Ectodermal cell (in vitro differentiated cells): Measurements from ENCODE around the gene ZFY. TPM values are rescaled to one million over a fixed set of nuclear protein-coding genes. Genes with fewer than 3 reads are reported as not detected.

ENCODE experiments used
- H3K27ac ChIP-seq: 2 replicates; pipeline ENCODE4 v1.7.0; 2013; ENCODE audit warnings: mild to moderate bottlenecking, low read depth, low read length; ENCODE audit not compliant: insufficient read depth, poor library complexity, severe bottlenecking
- H3K27me3 ChIP-seq: 2 replicates; pipeline ENCODE4 v1.7.0; 2013; ENCODE audit warnings: mild to moderate bottlenecking, low read length; ENCODE audit not compliant: insufficient read depth, control insufficient read depth, poor library complexity, severe bottlenecking
- H3K36me3 ChIP-seq: one replicate; pipeline ENCODE4 v1.7.0; 2013; ENCODE audit warnings: low read length; ENCODE audit not compliant: control insufficient read depth, insufficient read depth
- H3K4me1 ChIP-seq: one replicate; pipeline ENCODE4 v1.7.0; 2013; ENCODE audit warnings: low read length; ENCODE audit not compliant: control insufficient read depth, insufficient read depth
- H3K4me3 ChIP-seq: 2 replicates; pipeline ENCODE4 v1.7.0; 2013; ENCODE audit warnings: low read depth, low read length, control low read depth; ENCODE audit not compliant: insufficient read depth
- H3K9me3 ChIP-seq: 2 replicates; pipeline ENCODE4 v1.7.0; 2013; ENCODE audit warnings: mild to moderate bottlenecking, low read length, moderate library complexity; ENCODE audit not compliant: control insufficient read depth
- WGBS, 2 experiments: methylation state at CpG; one replicate each; pipeline ENCODE4 v1.1.7; 2013; ENCODE audit warnings: missing lambda C conversion rate in 2 of 2; 5-methylcytosine and 5-hydroxymethylcytosine counted together
- polyA plus RNA-seq, 4 experiments: library from polyadenylated mRNA; stranded (reverse); fragments of 50-300 nt; gene quantifications; one replicate each; pipeline ENCODE4 v1.2.3, GENCODE V29; 2013

The ZFY gene
- 11.6 TPM for polyA plus RNA-seq (2013, experiment 1 of 4)
- polyA plus RNA-seq (2013, experiment 2 of 4), result 13.2 TPM
- 8.3 TPM for polyA plus RNA-seq (2013, experiment 3 of 4)
- polyA plus RNA-seq (2013, experiment 4 of 4), result 9.4 TPM

GRCh38 chrY:2934861-2935715 lies at the start of gene ZFY:
Gene ZFY (plus strand): TSS chrY:2935381. CDS start chrY:2953937, 18,556 bp downstream.
- H3K9me3 ChIP-seq, result no peaks in the 10 kb centered on the region
- no peaks in the 10 kb centered on the region for H3K27me3 ChIP-seq
- no peaks in the 10 kb centered on the region for H3K4me1 ChIP-seq
- 0% methylated on average over 91 of the region's 91 CpGs for WGBS, 2 experiments
- H3K36me3 ChIP-seq, result no peaks in the 10 kb centered on the region
- peak within 1 kb of the TSS; percentile 100 for H3K27ac ChIP-seq
- H3K4me3 ChIP-seq, result peak within 1 kb of the TSS; percentile 65

GRCh38 chrY:2885880-2886279 lies 49.3 kb upstream of the ZFY start:
- Histone ChIP-seq H3K4me3 (no peak overlapping the region), H3K36me3 (no peaks in the 10 kb centered on the region), H3K27me3 (no peaks in the 10 kb centered on the region), H3K4me1 (peaks cover 4% of the 10 kb centered on the region), H3K9me3 (no peaks in the 10 kb centered on the region), H3K27ac (peak overlapping the region; percentile 50)
- 60 to 68% methylated on average over 3 of the region's 3 CpGs for WGBS, 2 experiments

- Histone ChIP-seq H3K4me3 (no peak overlapping the region), H3K27me3 (no peaks in the 10 kb centered on the region), H3K27ac (no peak overlapping the region), H3K4me1 (peaks cover 4% of the 10 kb centered on the region), H3K36me3 (no peaks in the 10 kb centered on the region), H3K9me3 (no peaks in the 10 kb centered on the region)
- WGBS, 2 experiments, result 86 to 89% methylated on average over 5 of the region's 5 CpGs
Measured at GRCh38 chrY:2887386-2887785, 47.8 kb upstream of the ZFY start.

GRCh38 chrY:2887955-2888354 lies 47.2 kb upstream of the ZFY start:
- H3K4me1 ChIP-seq, result peaks cover 4% of the 10 kb centered on the region
- no peak overlapping the region for H3K4me3 ChIP-seq
- no peak overlapping the region for H3K27ac ChIP-seq
- H3K9me3 ChIP-seq, result no peaks in the 10 kb centered on the region
- WGBS, 2 experiments, result 65 to 83% methylated on average over 3 of the region's 3 CpGs
- no peaks in the 10 kb centered on the region for H3K27me3 ChIP-seq
- H3K36me3 ChIP-seq, result no peaks in the 10 kb centered on the region

- 88% methylated on average over 1 of the region's 1 CpG; no CpG with 5 or more reads in 1 of the 2 experiments for WGBS, 2 experiments
- H3K36me3 ChIP-seq, result no peaks in the 10 kb centered on the region
- no peaks in the 10 kb centered on the region for H3K4me1 ChIP-seq
- H3K27me3 ChIP-seq, result no peaks in the 10 kb centered on the region
- no peak overlapping the region for H3K27ac ChIP-seq
- no peaks in the 10 kb centered on the region for H3K9me3 ChIP-seq
- no peak overlapping the region for H3K4me3 ChIP-seq
Measured at GRCh38 chrY:2893471-2893870, 41.7 kb upstream of the ZFY start.

- Histone ChIP-seq H3K27ac (no peak overlapping the region), H3K4me1 (no peaks in the 10 kb centered on the region), H3K4me3 (no peak overlapping the region), H3K9me3 (no peaks in the 10 kb centered on the region), H3K36me3 (no peaks in the 10 kb centered on the region), H3K27me3 (no peaks in the 10 kb centered on the region)
- 100% methylated on average over 1 of the region's 2 CpGs for WGBS, 2 experiments
Measured at GRCh38 chrY:2896050-2896449, 39.1 kb upstream of the ZFY start.

- H3K27ac ChIP-seq, result no peak overlapping the region
- no peaks in the 10 kb centered on the region for H3K4me1 ChIP-seq
- 83% methylated on average over 1 of the region's 1 CpG; no CpG with 5 or more reads in 1 of the 2 experiments for WGBS, 2 experiments
- no peaks in the 10 kb centered on the region for H3K9me3 ChIP-seq
- H3K36me3 ChIP-seq, result no peaks in the 10 kb centered on the region
- no peaks in the 10 kb centered on the region for H3K27me3 ChIP-seq
- H3K4me3 ChIP-seq, result no peak overlapping the region
Measured at GRCh38 chrY:2907356-2907755, 27.8 kb upstream of the ZFY start.

GRCh38 chrY:2913066-2913815 lies 21.9 kb upstream of the ZFY start:
- Histone ChIP-seq H3K9me3 (no peaks in the 10 kb centered on the region), H3K4me1 (no peaks in the 10 kb centered on the region), H3K36me3 (no peaks in the 10 kb centered on the region), H3K4me3 (no peak overlapping the region), H3K27ac (no peak overlapping the region), H3K27me3 (no peaks in the 10 kb centered on the region)

- Histone ChIP-seq H3K4me1 (no peaks in the 10 kb centered on the region), H3K27me3 (no peaks in the 10 kb centered on the region), H3K36me3 (no peaks in the 10 kb centered on the region), H3K27ac (peak overlapping the region; percentile 100), H3K4me3 (peak overlapping the region; percentile 65), H3K9me3 (no peaks in the 10 kb centered on the region)
- WGBS, 2 experiments, result 29 to 40% methylated on average over 7 to 9 of the region's 10 CpGs
Measured at GRCh38 chrY:2934078-2934477, 1.1 kb upstream of the ZFY start.
